Skeletal muscle tissue (tissue), 4 donors: ENCODE results near the gene ARHGEF7. TPM values are rescaled to one million over a fixed set of nuclear protein-coding genes. Genes with fewer than 3 reads are reported as not detected.
A peak's percentile ranks its signal among the peaks of the same experiment; 100 is the strongest.

Experiments
- H3K27ac ChIP-seq: one replicate; pipeline ENCODE4 v1.7.0; 2013; ENCODE audit warnings: mild to moderate bottlenecking, low read depth, low read length, inconsistent platforms
- H3K27me3 ChIP-seq, 3 donors: one replicate each; pipeline ENCODE4 v1.7.0; 2013; ENCODE audit warnings: low read length in 3 of 3; ENCODE audit not compliant: control insufficient read depth in 3 of 3, insufficient read depth in 3 of 3
- H3K36me3 ChIP-seq, 3 donors: one replicate each; pipeline ENCODE4 v1.7.0; 2013; ENCODE audit warnings: low read length in 3 of 3; ENCODE audit not compliant: control insufficient read depth in 3 of 3, insufficient read depth in 3 of 3
- H3K4me1 ChIP-seq, 3 donors: one replicate each; pipeline ENCODE4 v1.7.0; 2013; ENCODE audit warnings: low read length in 3 of 3, mild to moderate bottlenecking in 3 of 3; ENCODE audit not compliant: control insufficient read depth in 3 of 3, insufficient read depth in 3 of 3
- H3K4me3 ChIP-seq, 3 donors: one replicate each; pipeline ENCODE4 v1.7.0; 2013; ENCODE audit warnings: low read length in 3 of 3
- H3K9ac ChIP-seq, 3 donors: one replicate each; pipeline ENCODE4 v1.7.0; 2013; ENCODE audit warnings: low read length in 3 of 3, mild to moderate bottlenecking in 3 of 3, moderate library complexity in 2 of 3, low read depth in 1 of 3
- H3K9me3 ChIP-seq, 3 donors: one replicate each; pipeline ENCODE4 v1.7.0; 2013; ENCODE audit warnings: low read length in 3 of 3; ENCODE audit not compliant: control insufficient read depth in 3 of 3
- total RNA-seq: library from RNA; depleted of rRNA; stranded (reverse); fragments of >200 nt; gene quantifications from one replicate; pipeline ENCODE4 v1.2.3, GENCODE V29; 2014
- donor health status: Osteomylitis.

The ARHGEF7 gene
- total RNA-seq, 1 donor from 2014 or later = 99.7 TPM

DNA sequence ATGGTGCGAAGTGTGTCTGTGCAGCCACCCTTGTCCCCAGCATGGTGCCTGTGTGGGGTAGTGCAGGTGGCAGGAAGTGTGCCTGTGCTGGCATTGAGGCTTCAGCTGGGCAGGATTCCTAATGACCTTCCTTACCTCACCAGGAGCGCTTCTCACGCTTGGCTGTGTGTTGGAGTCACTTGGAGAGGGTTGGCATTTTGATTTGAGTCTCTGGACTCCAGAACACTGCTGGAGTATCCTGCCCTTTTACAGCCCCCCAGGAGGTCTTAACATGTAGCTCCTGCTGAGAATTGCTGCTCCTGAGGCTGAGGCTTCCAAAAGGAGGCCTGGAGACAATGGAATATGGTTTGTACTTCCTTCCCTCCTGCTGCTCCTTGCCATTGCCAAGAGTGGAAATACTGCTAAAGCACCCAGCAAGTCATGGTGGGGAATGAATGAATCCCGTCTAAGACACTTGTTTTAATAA is 87.1 kb downstream of the ARHGEF7 start:
- H3K4me1 ChIP-seq = peaks cover 30 to 38% (median 34%) of the 10 kb centered on the region in 3 donors
- H3K9me3 ChIP-seq = no peaks in the 10 kb centered on the region
- H3K9ac ChIP-seq = peak overlapping the region in 2 of 3 donors; percentile 19 to 20
- peak overlapping the region in 1 of 3 donors; percentile 56 for H3K4me3 ChIP-seq
- H3K36me3 ChIP-seq = peaks cover 0 to 3% (median 0%) of the 10 kb centered on the region in 3 donors
- peak overlapping the region; percentile 3 for H3K27ac ChIP-seq
- H3K27me3 ChIP-seq = no peaks in the 10 kb centered on the region

DNA sequence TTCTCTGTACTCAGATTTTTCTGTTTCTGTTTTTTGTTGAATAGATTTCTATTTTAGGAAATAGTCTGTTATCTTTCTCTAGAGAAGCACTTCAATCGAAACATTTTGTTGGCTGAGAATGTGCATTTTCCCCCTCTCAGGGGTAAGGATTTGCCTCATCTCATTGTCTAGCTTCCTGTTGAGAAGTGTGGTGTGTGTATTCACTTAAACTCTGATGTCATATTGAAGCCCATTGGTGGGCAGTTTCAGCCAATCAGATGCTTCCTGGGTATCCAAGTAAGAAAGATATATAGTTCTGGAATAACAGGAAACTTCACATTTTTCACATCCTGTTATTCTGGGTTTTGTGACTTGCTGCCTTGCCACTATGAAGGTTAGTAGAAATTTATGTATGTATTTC is 87.6 kb downstream of the ARHGEF7 start:
- peak overlapping the region; percentile 3 for H3K27ac ChIP-seq
- no peaks in the 10 kb centered on the region for H3K9me3 ChIP-seq
- H3K4me1 ChIP-seq = peaks cover 30 to 38% (median 37%) of the 10 kb centered on the region in 3 donors
- H3K4me3 ChIP-seq = no peak overlapping the region
- peak overlapping the region in 1 of 3 donors; percentile 50 for H3K9ac ChIP-seq
- peaks cover 0 to 3% (median 0%) of the 10 kb centered on the region in 3 donors for H3K36me3 ChIP-seq
- no peaks in the 10 kb centered on the region for H3K27me3 ChIP-seq

DNA sequence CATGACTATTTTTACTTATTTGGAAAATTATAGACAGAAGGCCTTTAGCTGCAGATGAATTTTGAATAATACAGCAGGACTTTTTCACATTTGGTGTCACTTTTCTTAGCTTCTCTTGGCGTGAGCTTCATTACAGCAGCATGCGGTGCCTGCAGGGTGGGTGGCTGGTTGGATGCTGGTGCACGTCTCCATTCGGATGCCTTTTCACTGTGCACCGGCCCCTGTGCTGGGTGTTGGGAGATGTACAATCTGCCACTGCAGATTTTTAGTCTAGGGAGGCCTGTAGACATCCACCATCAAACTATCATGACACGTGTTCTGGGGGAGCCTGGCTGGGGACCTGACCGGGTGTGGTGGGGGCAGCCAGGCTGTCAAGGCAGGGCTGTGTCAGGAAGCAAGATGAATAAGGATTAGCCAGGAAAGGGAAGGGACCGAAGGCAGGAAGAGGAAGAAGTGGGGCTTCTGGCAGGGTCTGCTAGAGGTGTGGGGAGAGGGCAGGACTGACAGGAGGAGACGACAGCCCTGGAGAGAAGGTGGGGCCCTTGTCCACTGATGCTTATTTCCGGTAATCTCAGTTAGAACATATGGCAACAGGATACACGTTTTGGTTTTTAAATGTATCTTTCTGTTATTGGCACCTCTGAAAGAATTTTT is 88.8 kb downstream of the ARHGEF7 start:
- Histone ChIP-seq H3K4me3 (peak overlapping the region; percentile 26 to 59 (median 51)), H3K9ac (peak overlapping the region; percentile 33 to 51 (median 50)), H3K27ac (peak overlapping the region; percentile 42)

DNA sequence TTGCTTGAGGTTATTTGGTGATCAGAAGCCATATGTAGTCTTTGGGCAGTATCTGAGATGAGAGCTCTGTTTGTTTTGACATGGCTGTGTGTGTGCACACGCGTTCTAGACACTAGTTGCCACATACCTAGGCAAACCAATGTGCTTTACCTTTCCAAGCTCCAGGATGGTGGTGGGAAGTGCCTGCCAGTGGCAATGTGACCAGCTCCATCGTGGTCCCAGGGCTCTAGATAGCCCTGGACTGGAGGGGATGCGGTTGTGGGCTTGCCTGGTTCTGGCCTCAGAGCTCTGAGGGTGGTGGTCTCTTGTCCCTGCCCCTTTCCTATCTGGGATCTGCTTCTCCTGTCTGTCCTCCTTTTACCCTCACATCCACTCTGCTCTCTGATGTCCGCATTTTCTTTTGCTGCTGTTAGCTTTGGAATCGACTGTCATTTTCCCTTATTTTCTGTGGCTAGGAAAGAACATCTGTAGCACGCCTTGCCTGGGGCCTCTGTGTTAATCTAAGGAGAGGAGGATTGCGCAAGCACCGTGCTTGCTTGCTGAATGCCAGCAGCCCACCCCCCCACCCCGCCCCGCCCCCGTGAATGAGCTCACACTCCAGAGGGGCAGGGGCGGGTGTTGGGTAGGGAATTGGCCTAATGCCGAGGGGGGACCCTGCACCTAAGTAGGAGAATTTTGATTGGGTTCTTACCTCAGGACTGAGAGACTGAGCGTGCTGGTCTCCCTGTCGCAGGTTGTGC is 89.5 kb downstream of the ARHGEF7 start:
- Histone ChIP-seq H3K4me3 (peak overlapping the region in 2 of 3 donors; percentile 27 to 49), H3K36me3 (peaks cover 0 to 3% (median 0%) of the 10 kb centered on the region in 3 donors), H3K27ac (peak overlapping the region; percentile 42), H3K9ac (peak overlapping the region; percentile 26 to 46 (median 38)), H3K9me3 (no peaks in the 10 kb centered on the region), H3K4me1 (peaks cover 31 to 48% (median 45%) of the 10 kb centered on the region in 3 donors), H3K27me3 (no peaks in the 10 kb centered on the region)

More for the DNA sequence above, 88.8 kb downstream of the ARHGEF7 start:
- Histone ChIP-seq H3K36me3 (peaks cover 0 to 3% (median 0%) of the 10 kb centered on the region in 3 donors), H3K9me3 (no peaks in the 10 kb centered on the region), H3K27me3 (no peaks in the 10 kb centered on the region), H3K4me1 (peaks cover 35 to 46% (median 41%) of the 10 kb centered on the region in 3 donors)

DNA sequence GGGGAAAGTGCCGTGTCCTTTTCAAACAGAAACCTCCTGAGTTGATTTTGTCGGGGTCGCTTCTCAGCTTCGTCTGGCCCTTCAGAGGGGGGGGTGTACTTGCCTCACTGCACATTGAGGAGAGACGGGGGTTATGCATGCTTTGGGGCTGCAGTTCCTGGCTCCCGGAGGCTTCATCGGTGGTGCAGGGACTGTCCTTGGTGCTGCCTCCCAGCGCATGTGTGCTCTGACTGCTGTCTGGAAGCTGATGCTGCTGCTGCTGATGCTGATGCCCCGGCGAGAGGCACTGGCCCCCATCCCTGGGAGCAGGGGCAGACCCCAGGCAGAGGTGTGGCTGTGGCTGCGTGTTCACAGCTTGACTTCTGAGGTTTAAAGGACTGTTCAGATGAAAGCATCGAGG is 91.0 kb downstream of the ARHGEF7 start:
- Histone ChIP-seq H3K4me1 (peaks cover 41 to 58% (median 49%) of the 10 kb centered on the region in 3 donors), H3K9ac (no peak overlapping the region), H3K27ac (no peak overlapping the region), H3K27me3 (no peaks in the 10 kb centered on the region), H3K36me3 (peaks cover 0 to 3% (median 0%) of the 10 kb centered on the region in 3 donors), H3K4me3 (no peak overlapping the region), H3K9me3 (no peaks in the 10 kb centered on the region)

DNA sequence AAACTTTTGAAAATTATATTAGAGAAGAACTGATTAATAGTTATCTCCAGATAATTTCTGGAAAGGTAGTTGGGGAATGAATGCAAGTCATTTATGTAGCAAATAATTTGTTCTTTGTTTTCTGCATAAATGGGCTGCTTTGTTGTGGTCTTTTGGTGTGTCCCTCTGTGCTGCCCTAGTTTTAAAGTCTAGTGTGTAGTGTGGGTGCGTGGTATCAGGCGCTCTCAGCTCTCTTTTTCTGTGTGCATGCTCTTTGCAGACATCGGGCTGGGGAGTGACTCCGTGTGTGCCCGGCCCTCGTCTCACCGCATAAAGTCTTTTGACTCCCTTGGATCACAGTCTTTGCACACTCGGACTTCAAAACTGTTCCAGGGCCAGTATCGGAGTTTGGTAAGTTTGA is 94.5 kb downstream of the ARHGEF7 start:
- Histone ChIP-seq H3K27ac (no peak overlapping the region), H3K9ac (peak overlapping the region in 1 of 3 donors; percentile 16), H3K9me3 (no peaks in the 10 kb centered on the region), H3K4me3 (no peak overlapping the region), H3K4me1 (peaks cover 42 to 61% (median 56%) of the 10 kb centered on the region in 3 donors), H3K36me3 (peaks cover 0 to 3% (median 0%) of the 10 kb centered on the region in 3 donors), H3K27me3 (no peaks in the 10 kb centered on the region)

DNA sequence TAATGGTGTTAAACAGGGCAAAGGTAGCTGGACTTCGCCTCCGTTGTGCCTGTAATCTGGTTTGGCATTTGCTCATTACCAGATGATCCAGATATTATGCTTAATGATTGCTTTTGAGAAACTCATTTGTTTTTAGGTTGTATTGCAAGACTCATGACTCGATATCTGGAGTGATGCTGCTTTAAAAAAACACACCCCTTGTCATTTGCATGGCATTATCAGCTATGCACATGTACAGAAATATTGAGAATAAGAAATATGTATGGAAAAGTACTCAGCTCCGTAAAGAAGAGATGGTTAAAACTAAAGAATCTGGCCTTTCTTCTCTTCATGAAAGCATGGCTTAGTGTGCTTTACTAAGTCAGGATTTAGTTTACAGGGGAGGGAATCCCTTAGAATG is 95.0 kb downstream of the ARHGEF7 start:
- peaks cover 43 to 61% (median 56%) of the 10 kb centered on the region in 3 donors for H3K4me1 ChIP-seq
- peaks cover 0 to 3% (median 0%) of the 10 kb centered on the region in 3 donors for H3K36me3 ChIP-seq
- H3K4me3 ChIP-seq = peak overlapping the region in 1 of 3 donors; percentile 2
- H3K27ac ChIP-seq = no peak overlapping the region
- no peaks in the 10 kb centered on the region for H3K27me3 ChIP-seq
- no peaks in the 10 kb centered on the region for H3K9me3 ChIP-seq
- peak overlapping the region in 1 of 3 donors; percentile 46 for H3K9ac ChIP-seq

DNA sequence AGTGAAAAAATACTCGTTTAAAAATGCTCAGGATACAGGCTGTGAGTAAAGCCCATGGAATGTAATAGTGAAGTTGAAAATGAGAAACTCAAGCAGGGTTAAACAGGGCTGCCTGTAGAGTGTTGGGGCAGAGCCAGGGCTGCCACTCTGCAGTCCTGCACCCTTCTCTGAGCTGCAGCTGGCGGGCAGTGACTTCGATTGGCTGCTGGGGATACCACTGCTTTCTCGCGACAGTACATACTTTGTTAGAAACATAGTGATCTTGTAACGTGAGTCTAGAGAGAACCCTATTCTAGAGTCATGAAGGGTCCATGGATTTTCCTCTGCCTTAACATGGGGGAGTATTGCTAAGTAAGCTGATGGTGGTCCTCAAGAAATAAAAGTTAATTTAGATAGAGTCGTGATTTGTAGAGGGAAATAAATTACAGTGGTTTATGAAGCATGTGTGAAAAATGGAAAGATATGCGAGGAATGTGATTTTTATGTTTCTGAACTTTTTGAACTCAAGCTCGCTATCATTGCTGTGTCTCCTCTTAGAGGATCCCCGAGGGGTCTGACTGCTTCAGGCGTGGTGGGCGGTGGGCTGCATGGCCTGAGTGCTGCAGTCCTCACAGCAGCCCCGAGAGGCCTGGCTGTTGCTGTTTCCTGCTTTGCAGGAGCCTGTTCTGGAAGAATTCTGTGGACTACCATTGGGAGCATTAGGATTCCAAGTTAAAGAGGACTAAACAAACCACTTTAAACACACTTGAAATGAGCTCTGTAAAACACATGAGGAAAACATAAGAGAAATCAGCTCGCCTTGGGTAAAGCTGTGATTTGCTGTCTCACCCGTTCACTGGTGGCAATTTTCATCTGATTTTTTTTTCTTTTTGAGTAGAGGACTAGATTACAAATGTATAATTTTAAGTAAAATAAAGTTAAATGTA is 95.7 kb downstream of the ARHGEF7 start:
- H3K27me3 ChIP-seq = no peaks in the 10 kb centered on the region
- no peaks in the 10 kb centered on the region for H3K9me3 ChIP-seq
- H3K9ac ChIP-seq = peak overlapping the region in 1 of 3 donors; percentile 46
- peaks cover 50 to 69% (median 63%) of the 10 kb centered on the region in 3 donors for H3K4me1 ChIP-seq
- no peak overlapping the region for H3K4me3 ChIP-seq
- H3K27ac ChIP-seq = peak overlapping the region; percentile 8
- peaks cover 0 to 3% (median 0%) of the 10 kb centered on the region in 3 donors for H3K36me3 ChIP-seq

DNA sequence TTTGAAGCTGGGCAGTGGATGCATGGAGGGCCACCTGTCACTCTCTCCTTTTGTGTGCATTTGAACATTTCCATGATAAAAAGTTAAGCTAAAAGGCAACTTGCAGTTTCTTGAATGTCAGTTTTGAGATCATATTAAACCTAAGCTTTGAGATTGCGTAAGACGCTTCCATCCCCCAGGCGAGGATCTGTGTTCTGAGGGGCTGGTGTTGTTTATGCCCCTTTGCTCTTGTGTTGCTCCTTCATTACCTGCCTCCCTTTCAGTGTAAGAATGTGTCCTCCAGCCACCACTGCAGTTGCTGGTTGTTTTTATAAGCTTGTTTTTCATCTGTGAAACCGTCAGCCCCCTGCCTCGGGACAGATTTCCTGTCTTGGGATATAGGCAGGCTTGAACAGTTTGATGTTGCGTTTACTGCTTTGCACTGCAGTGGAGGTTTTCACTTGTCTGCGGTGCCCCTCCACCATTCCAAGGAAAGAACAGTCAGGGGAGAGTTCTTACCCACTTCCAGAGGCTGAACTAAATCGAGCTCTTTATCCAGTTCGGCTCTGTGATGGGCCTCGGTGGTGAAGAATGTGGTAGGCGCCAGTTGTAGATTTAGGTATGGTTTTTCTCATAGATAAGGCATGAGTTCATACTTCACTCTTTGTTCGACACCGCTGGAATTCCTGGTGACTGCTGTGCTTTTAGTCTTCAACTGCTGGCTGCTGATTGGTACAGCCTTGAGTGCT is 96.8 kb downstream of the ARHGEF7 start:
- Histone ChIP-seq H3K4me1 (peaks cover 55 to 78% (median 72%) of the 10 kb centered on the region in 3 donors), H3K9me3 (no peaks in the 10 kb centered on the region), H3K9ac (no peak overlapping the region), H3K27me3 (no peaks in the 10 kb centered on the region), H3K27ac (peak overlapping the region; percentile 38), H3K4me3 (no peak overlapping the region), H3K36me3 (no peaks in the 10 kb centered on the region)
